Heart left ventricle (tissue), 13 donors: Measurements from ENCODE around the gene CYYR1.

Experiments
- CTCF ChIP-seq, 12 donors: fragments of 200-600 bp; sonication (generic) in 4 of 12; IDR thresholded peaks; one replicate each; pipeline versions ENCODE4 v1.5.0 to v1.8.0; 2018 to 2022; ENCODE audit warnings: antibody characterized with exemption in 12 of 12, mild to moderate bottlenecking in 5 of 12
- POLR2A ChIP-seq, 2 donors: fragments of 450-650 bp; IDR thresholded peaks; one replicate each; pipeline ENCODE4 v1.6.1; 2017; ENCODE audit warnings: antibody characterized with exemption in 2 of 2, mild to moderate bottlenecking in 2 of 2, moderate library complexity in 2 of 2
- donor health status: ischemic (EF 13 %, LVEDD 7.1; RV severe dilation, severe dysfunction).
- donor health status: DM: no; HTN: yes; CAD: no.
- donor health status: DM: no; HTN: no; CAD: no.
- donor health status: ischemic (EF 25% LVEDD 6.9; RV normal size, moderate dysfunction).
- donor health status: ischemic (EF 25% LVEDD 5.7; RV mildly dilated, moderate dysfunction).
- donor health status: ischemic (EF 35%, LVEDD 5.7; RV mildly dilated, moderate dysfunction).
- donor health status: nonischemic (EF 11% LVEDD 7.7; RV severe dilation, severe dysfunction).
- donor health status: DM: yes; HTN: yes; CAD: no.
- donor health status: PGD.
- donor health status: ischemic (EF 29% LVEDD 5.4; RV normal size, mild dysfunction).
- donor health status: nonischemic (EF 23%, LVEDD 6.1; RV moderate dilation, normal function).

- TF ChIP-seq CTCF (IDR thresholded peaks at IDR 0.05) (no peak), POLR2A (IDR thresholded peaks at IDR 0.05) (no peak)
Measured at GRCh38 chr21:26588446-26588845, 15.4 kb upstream of the CYYR1 start.
